Femur (tissue), 1 donor: ENCODE data around the gene FOXO3.
A peak's percentile ranks its signal among the peaks of the same experiment; 100 is the strongest.

Experiments used
- DNase-seq: peaks from one replicate; pipeline ENCODE4 v3.0.0-alpha.2; 2017

The FOXO3 gene

GRCh38 chr6:108576709-108577108, 16.0 kb downstream of the FOXO3 start:
- DNase-seq, result no peak

GRCh38 chr6:108578166-108578565, 17.4 kb downstream of the FOXO3 start:
- no peak for DNase-seq

- no peak for DNase-seq
Observed at GRCh38 chr6:108578595-108579327, 18.0 kb downstream of the FOXO3 start.

- DNase-seq, result no peak
Observed at GRCh38 chr6:108579328-108579721, 18.6 kb downstream of the FOXO3 start.

- no peak for DNase-seq
Observed at GRCh38 chr6:108580646-108581045, 19.9 kb downstream of the FOXO3 start.

- no peak for DNase-seq
Observed at GRCh38 chr6:108581237-108581931, 20.7 kb downstream of the FOXO3 start.

- no peak for DNase-seq
Observed at GRCh38 chr6:108581932-108582475, 21.3 kb downstream of the FOXO3 start.

- no peak for DNase-seq
Observed at GRCh38 chr6:108582618-108583017, 21.9 kb downstream of the FOXO3 start.

- no peak for DNase-seq
Observed at GRCh38 chr6:108584323-108584722, 23.6 kb downstream of the FOXO3 start.

GRCh38 chr6:108585359-108585758, 24.6 kb downstream of the FOXO3 start:
- no peak for DNase-seq

- no peak for DNase-seq
Observed at GRCh38 chr6:108585921-108586536, 25.3 kb downstream of the FOXO3 start.

GRCh38 chr6:108587258-108588059, 26.7 kb downstream of the FOXO3 start:
- DNase-seq, result no peak

GRCh38 chr6:108588586-108588985, 27.9 kb downstream of the FOXO3 start:
- DNase-seq, result no peak

GRCh38 chr6:108589244-108589791, 28.6 kb downstream of the FOXO3 start:
- DNase-seq, result peak; percentile 76

GRCh38 chr6:108591040-108591816, 30.5 kb downstream of the FOXO3 start:
- DNase-seq, result no peak

GRCh38 chr6:108592371-108593337, 31.9 kb downstream of the FOXO3 start:
- peak; percentile 74 for DNase-seq

GRCh38 chr6:108594151-108594550, 33.4 kb downstream of the FOXO3 start:
- no peak for DNase-seq

- no peak for DNase-seq
Observed at GRCh38 chr6:108594640-108595039, 33.9 kb downstream of the FOXO3 start.

GRCh38 chr6:108596956-108597355, 36.2 kb downstream of the FOXO3 start:
- DNase-seq, result no peak

GRCh38 chr6:108597572-108598304, 37.0 kb downstream of the FOXO3 start:
- no peak for DNase-seq
